Kidney epithelial cell (primary cell): Measurements from ENCODE around the gene MYOT. TPM values are rescaled to one million over a fixed set of nuclear protein-coding genes. Genes with fewer than 3 reads are reported as not detected.

Experiments used
- DNase-seq: peaks from one replicate; pipeline ENCODE4 v3.0.0-alpha.2; 2010; ENCODE audit warnings: low read depth
- H3K27me3 ChIP-seq: 2 replicates; pipeline ENCODE4 v1.6.0; 2011; ENCODE audit warnings: low read length; ENCODE audit not compliant: control insufficient read depth, insufficient read depth
- H3K36me3 ChIP-seq: 2 replicates; pipeline ENCODE4 v1.5.1; 2011; ENCODE audit warnings: low read length; ENCODE audit not compliant: control insufficient read depth, insufficient read depth
- H3K4me3 ChIP-seq: 2 replicates; pipeline ENCODE4 v1.5.1; 2011; ENCODE audit warnings: low read depth, mild to moderate bottlenecking, control low read depth, low read length
- CTCF ChIP-seq: IDR thresholded peaks from 2 replicates; pipeline ENCODE4 v1.5.1; 2011; ENCODE audit warnings: mild to moderate bottlenecking, moderate library complexity, low read length, control low read depth, inconsistent platforms; ENCODE audit not compliant: insufficient read depth, poor library complexity, severe bottlenecking
- total RNA-seq: library from RNA; depleted of rRNA; stranded (reverse); fragments of >200 nt; gene quantifications from 2 replicates; pipeline ENCODE4 v1.2.3, GENCODE V29; 2015

Gene MYOT
- total RNA-seq, 1 donor from 2014 or later = not detected

- no peak for TF ChIP-seq CTCF
- H3K36me3 ChIP-seq = no peaks in the 10 kb centered on the region
- no peak overlapping the region for H3K4me3 ChIP-seq
- DNase-seq = no peak
- no peaks in the 10 kb centered on the region for H3K27me3 ChIP-seq
Measured at GRCh38 chr5:137828180-137828579, 39.5 kb upstream of the MYOT start.

GRCh38 chr5:137828664-137829063, 39.0 kb upstream of the MYOT start:
- H3K27me3 ChIP-seq = no peaks in the 10 kb centered on the region
- no peaks in the 10 kb centered on the region for H3K36me3 ChIP-seq
- H3K4me3 ChIP-seq = no peak overlapping the region
- TF ChIP-seq CTCF = no peak
- no peak for DNase-seq

GRCh38 chr5:137831105-137831504, 36.6 kb upstream of the MYOT start:
- TF ChIP-seq CTCF = no peak
- no peaks in the 10 kb centered on the region for H3K27me3 ChIP-seq

GRCh38 chr5:137831526-137831925, 36.1 kb upstream of the MYOT start:
- Histone ChIP-seq H3K27me3 (no peaks in the 10 kb centered on the region), H3K36me3 (no peaks in the 10 kb centered on the region), H3K4me3 (no peak overlapping the region)
- peak; percentile 18 for TF ChIP-seq CTCF
- no peak for DNase-seq

More at GRCh38 chr5:137831105-137831504, 36.6 kb upstream of the MYOT start:
- H3K36me3 ChIP-seq = no peaks in the 10 kb centered on the region
- H3K4me3 ChIP-seq = no peak overlapping the region
- no peak for DNase-seq

- Histone ChIP-seq H3K4me3 (no peak overlapping the region), H3K36me3 (no peaks in the 10 kb centered on the region), H3K27me3 (no peaks in the 10 kb centered on the region)
- DNase-seq = no peak
- no peak for TF ChIP-seq CTCF
Measured at GRCh38 chr5:137832416-137832815, 35.2 kb upstream of the MYOT start.

GRCh38 chr5:137833463-137833862, 34.2 kb upstream of the MYOT start:
- H3K36me3 ChIP-seq = no peaks in the 10 kb centered on the region
- peak; percentile 94 for DNase-seq
- H3K4me3 ChIP-seq = no peak overlapping the region
- no peak for TF ChIP-seq CTCF
- H3K27me3 ChIP-seq = no peaks in the 10 kb centered on the region
